ENCODE results near the gene KRCC1.
"Not testable (repeated sequence)": the region's sequence is repeated elsewhere in the genome, so short reads cannot be mapped to it uniquely, and the experiment has no call there.

Gene KRCC1

GRCh38 chr2:88074854-88075292 is 19.3 kb upstream of the KRCC1 start:
- no peak for ATAC-seq

- no peak for ATAC-seq
These were observed 18.6 kb upstream of the KRCC1 start for GRCh38 chr2:88074150-88074549.

GRCh38 chr2:88071365-88071764 is 15.8 kb upstream of the KRCC1 start:
- ATAC-seq = no peak

GRCh38 chr2:88070055-88070454 is 14.5 kb upstream of the KRCC1 start:
- no peak for ATAC-seq

GRCh38 chr2:88069117-88069516 is 13.5 kb upstream of the KRCC1 start:
- no peak for ATAC-seq

- ATAC-seq = no peak
These were observed 12.5 kb upstream of the KRCC1 start for GRCh38 chr2:88068044-88068443.

GRCh38 chr2:88067598-88067997 is 12.0 kb upstream of the KRCC1 start, which contains the start of gene SMYD1:
TSS of gene SMYD1 (plus strand) at chr2:88067825. CDS start at chr2:88067865, 40 bp downstream.
- ATAC-seq = no peak

- ATAC-seq = no peak
These were observed 11.6 kb upstream of the KRCC1 start for GRCh38 chr2:88067189-88067588.

- ATAC-seq = no peak
These were observed 11.0 kb upstream of the KRCC1 start for GRCh38 chr2:88066543-88066942.

- no peak for ATAC-seq
These were observed 5.7 kb upstream of the KRCC1 start for GRCh38 chr2:88061295-88061694.

GRCh38 chr2:88060907-88061275 is 5.3 kb upstream of the KRCC1 start:
- ATAC-seq = no peak

- peak; percentile 17 to 41 for ATAC-seq
These were observed 4.7 kb upstream of the KRCC1 start for GRCh38 chr2:88059979-88060906.

GRCh38 chr2:88058191-88058590 is 2.6 kb upstream of the KRCC1 start:
- no peak for ATAC-seq

- ATAC-seq = no peak
These were observed 1.9 kb upstream of the KRCC1 start for GRCh38 chr2:88057437-88057844.

GRCh38 chr2:88054782-88055370 is 707 bp downstream of the KRCC1 start:
- ATAC-seq = no peak

GRCh38 chr2:88053934-88054781 is 1.4 kb downstream of the KRCC1 start:
- no peak for ATAC-seq

- no peak for ATAC-seq
These were observed 2.3 kb downstream of the KRCC1 start for GRCh38 chr2:88053296-88053695.

GRCh38 chr2:88051792-88052191 is 3.8 kb downstream of the KRCC1 start:
- ATAC-seq = no peak

- no peak for ATAC-seq
These were observed 6.0 kb downstream of the KRCC1 start for GRCh38 chr2:88049622-88050021.

- ATAC-seq = no peak
These were observed 7.0 kb downstream of the KRCC1 start for GRCh38 chr2:88048541-88048940.

GRCh38 chr2:88045561-88045960 is 10.0 kb downstream of the KRCC1 start:
- not testable (repeated sequence) for ATAC-seq

- no peak for ATAC-seq
These were observed 13.1 kb downstream of the KRCC1 start for GRCh38 chr2:88042476-88042875.
